Gastrocnemius medialis (tissue), 4 donors: ENCODE results near the gene ATAD3A. TPM values are rescaled to one million over a fixed set of nuclear protein-coding genes. Genes with fewer than 3 reads are reported as not detected.

ENCODE experiments used
- ATAC-seq, 2 donors: fragments of 150-250 bp; one replicate each; pipeline ENCODE4 v1.9.1; 2016
- DNase-seq, 2 donors: peaks; one replicate each; pipeline ENCODE4 v3.0.0-alpha.2; 2019
- H3K27ac ChIP-seq, 4 donors: fragments of 200-600 bp; sonication (generic); 1 replicate in 1 of 4; 2 replicates in 3 of 4; pipeline ENCODE4 v1.5.1; 2016 to 2018; ENCODE audit warnings: mild to moderate bottlenecking in 2 of 4, moderate library complexity in 1 of 4
- H3K27me3 ChIP-seq, 3 donors: fragments of 200-600 bp; sonication (generic) in 2 of 3; 1 replicate in 1 of 3; 2 replicates in 2 of 3; pipeline versions ENCODE4 v1.5.1 to v1.6.0; 2016 to 2019; ENCODE audit warnings: mild to moderate bottlenecking in 1 of 3, moderate library complexity in 1 of 3
- H3K36me3 ChIP-seq, 2 donors: fragments of 200-600 bp; sonication (generic) in 1 of 2; one replicate each; pipeline ENCODE4 v1.5.1; 2017 to 2018
- H3K4me1 ChIP-seq, 2 donors: fragments of 200-600 bp; sonication (generic) in 1 of 2; one replicate each; pipeline ENCODE4 v1.5.1; 2016 to 2017; ENCODE audit warnings: mild to moderate bottlenecking in 2 of 2
- H3K4me3 ChIP-seq, 4 donors: fragments of 200-600 bp; sonication (generic) in 3 of 4; 1 replicate in 1 of 4; 2 replicates in 3 of 4; pipeline ENCODE4 v1.5.1; 2016 to 2019; ENCODE audit warnings: mild to moderate bottlenecking in 2 of 4
- H3K9me3 ChIP-seq, 3 donors: fragments of 200-600 bp; sonication (generic) in 2 of 3; 1 replicate in 1 of 3; 2 replicates in 2 of 3; pipeline ENCODE4 v1.5.1; 2016 to 2019
- POLR2A ChIP-seq, 2 donors: fragments of 450-650 bp; IDR thresholded peaks; one replicate each; pipeline ENCODE4 v1.6.1; 2017; ENCODE audit warnings: antibody characterized with exemption in 2 of 2, mild to moderate bottlenecking in 2 of 2, moderate library complexity in 2 of 2
- in situ Hi-C, 4 donors: fragments of 200-750 bp; cut with MboI; loops; one replicate each; pipeline versions ENCODE4 v1.15.0 to v1.8.0; 2017; ENCODE audit warnings: low sequenced_read_pairs in 4 of 4
- intact Hi-C: fragments of 100-400 bp; cut with DNase I; formaldehyde crosslinking; loops from one replicate; pipeline ENCODE4 v1.15.1; 2023; ENCODE audit warnings: low total_unique reads
- total RNA-seq, 4 donors: library from RNA; depleted of rRNA; stranded (reverse); fragments of >200 nt; gene quantifications; one replicate each; pipeline versions ENCODE4 v1.1.0 to v1.2.3, GENCODE V29; 2016
- TF ChIP-seq, protein P1 (sequence below), 5 experiments: fragments of 450-650 bp in 3 of 5; fragments of 200-600 bp in 2 of 5; sonication (generic) in 2 of 5; IDR thresholded peaks in 4 of 5; conservative IDR thresholded peaks in 1 of 5; 1 replicate in 4 of 5; 2 replicates in 1 of 5; pipeline ENCODE4 v1.5.1; 2016 to 2019; ENCODE audit warnings: antibody characterized with exemption in 5 of 5, mild to moderate bottlenecking in 3 of 5, moderate library complexity in 3 of 5

The ATAD3A gene
- total RNA-seq, 4 donors from 2014 or later = 22.9 to 47.9 (median 35.6) TPM

DNA sequence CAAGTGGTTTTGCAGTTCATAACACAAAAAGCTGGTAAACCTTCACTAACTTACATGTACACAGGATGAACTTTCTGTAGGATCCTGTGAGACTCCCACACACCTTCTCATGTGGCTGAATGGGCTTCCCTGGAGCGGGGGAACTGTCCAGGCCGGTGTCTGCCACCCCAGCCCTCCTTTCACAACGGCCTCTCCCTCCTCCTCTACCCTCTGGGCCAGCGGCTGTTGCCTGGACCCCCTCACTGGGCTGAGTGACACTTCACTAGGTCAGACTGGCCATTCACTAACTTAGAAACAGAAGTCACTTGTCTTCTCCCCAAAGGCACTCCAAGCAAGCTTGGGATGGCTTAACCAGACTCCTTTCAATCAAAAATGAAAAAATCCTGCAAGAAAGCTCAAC is 46.6 kb downstream of the ATAD3A start:
- DNase-seq (no peak), ATAC-seq (no peak)
- in situ Hi-C loops = no loop called here
- Histone ChIP-seq H3K4me1 (peaks cover 22 to 25% of the 10 kb centered on the region in 2 donors), H3K27me3 (no peaks in the 10 kb centered on the region), H3K36me3 (peaks cover 0 to 36% of the 10 kb centered on the region in 2 donors), H3K9me3 (no peaks in the 10 kb centered on the region), H3K27ac (no peak overlapping the region), H3K4me3 (no peak overlapping the region)
- intact Hi-C loops = no loop called here
- TF ChIP-seq, protein P1, sequence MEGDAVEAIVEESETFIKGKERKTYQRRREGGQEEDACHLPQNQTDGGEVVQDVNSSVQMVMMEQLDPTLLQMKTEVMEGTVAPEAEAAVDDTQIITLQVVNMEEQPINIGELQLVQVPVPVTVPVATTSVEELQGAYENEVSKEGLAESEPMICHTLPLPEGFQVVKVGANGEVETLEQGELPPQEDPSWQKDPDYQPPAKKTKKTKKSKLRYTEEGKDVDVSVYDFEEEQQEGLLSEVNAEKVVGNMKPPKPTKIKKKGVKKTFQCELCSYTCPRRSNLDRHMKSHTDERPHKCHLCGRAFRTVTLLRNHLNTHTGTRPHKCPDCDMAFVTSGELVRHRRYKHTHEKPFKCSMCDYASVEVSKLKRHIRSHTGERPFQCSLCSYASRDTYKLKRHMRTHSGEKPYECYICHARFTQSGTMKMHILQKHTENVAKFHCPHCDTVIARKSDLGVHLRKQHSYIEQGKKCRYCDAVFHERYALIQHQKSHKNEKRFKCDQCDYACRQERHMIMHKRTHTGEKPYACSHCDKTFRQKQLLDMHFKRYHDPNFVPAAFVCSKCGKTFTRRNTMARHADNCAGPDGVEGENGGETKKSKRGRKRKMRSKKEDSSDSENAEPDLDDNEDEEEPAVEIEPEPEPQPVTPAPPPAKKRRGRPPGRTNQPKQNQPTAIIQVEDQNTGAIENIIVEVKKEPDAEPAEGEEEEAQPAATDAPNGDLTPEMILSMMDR (IDR thresholded peaks at IDR 0.05 in 4 of 5, conservative IDR thresholded peaks at IDR 0.05 in 1 of 5) = no peak
- no peak for TF ChIP-seq POLR2A (IDR thresholded peaks at IDR 0.05)

DNA sequence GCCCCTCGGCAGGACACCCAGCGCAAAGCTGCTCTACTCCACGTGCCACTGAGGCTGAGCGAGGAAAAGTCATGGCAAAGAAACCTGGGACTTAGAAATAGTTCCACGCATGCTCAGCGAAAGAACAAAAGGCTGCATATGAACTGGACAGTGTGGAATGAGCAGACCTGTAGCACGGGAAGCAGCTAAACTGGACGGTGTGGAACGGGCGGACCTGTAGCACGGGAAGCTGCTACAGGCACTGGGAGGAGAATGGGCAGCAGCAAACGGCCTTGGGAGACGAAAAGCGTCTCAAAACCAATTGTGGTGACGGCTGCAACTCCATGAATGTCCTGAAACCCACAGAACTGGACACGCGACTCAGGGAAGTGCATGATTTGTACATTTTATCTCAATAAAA is 47.1 kb downstream of the ATAD3A start:
- no peak for DNase-seq

DNA sequence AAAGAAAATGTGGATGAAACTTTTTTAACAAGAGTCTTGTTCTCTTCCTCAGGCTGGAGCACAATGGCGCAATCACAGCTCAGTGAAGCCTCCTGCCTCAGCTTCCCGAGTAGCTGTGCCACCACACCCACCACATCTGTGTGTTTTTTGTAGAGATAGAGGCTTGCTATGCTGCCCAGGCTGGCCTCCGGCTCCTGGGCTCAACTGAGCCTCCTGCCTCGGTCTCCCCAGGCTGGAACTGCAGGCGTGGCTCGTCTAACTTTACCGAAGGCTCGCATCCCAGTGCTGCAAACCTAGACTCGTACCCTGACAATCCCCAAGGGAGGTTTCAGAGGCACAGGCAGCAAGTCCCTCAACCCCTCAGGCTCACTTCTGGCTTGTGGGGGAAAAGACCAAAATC is 48.2 kb downstream of the ATAD3A start:
- Histone ChIP-seq H3K4me3 (no peak overlapping the region), H3K9me3 (no peaks in the 10 kb centered on the region), H3K4me1 (peaks cover 8 to 13% of the 10 kb centered on the region in 2 donors), H3K36me3 (peaks cover 3 to 47% of the 10 kb centered on the region in 2 donors), H3K27ac (no peak overlapping the region), H3K27me3 (no peaks in the 10 kb centered on the region)
- in situ Hi-C loops = no loop called here
- no peak for TF ChIP-seq POLR2A (IDR thresholded peaks at IDR 0.05)
- TF ChIP-seq, protein P1 (IDR thresholded peaks at IDR 0.05 in 4 of 5, conservative IDR thresholded peaks at IDR 0.05 in 1 of 5) = no peak
- no peak for DNase-seq
- intact Hi-C loops = no loop called here
- no peak for ATAC-seq

More for the DNA sequence above, 47.1 kb downstream of the ATAD3A start:
- Histone ChIP-seq H3K4me1 (peaks cover 19 to 20% of the 10 kb centered on the region in 2 donors), H3K9me3 (no peaks in the 10 kb centered on the region), H3K27ac (no peak overlapping the region), H3K27me3 (no peaks in the 10 kb centered on the region), H3K4me3 (no peak overlapping the region), H3K36me3 (peaks cover 0 to 41% of the 10 kb centered on the region in 2 donors)
- intact Hi-C loops = no loop called here
- TF ChIP-seq POLR2A (IDR thresholded peaks at IDR 0.05) = no peak
- TF ChIP-seq, protein P1 (IDR thresholded peaks at IDR 0.05 in 4 of 5, conservative IDR thresholded peaks at IDR 0.05 in 1 of 5) = no peak
- ATAC-seq = no peak
- in situ Hi-C loops = no loop called here

DNA sequence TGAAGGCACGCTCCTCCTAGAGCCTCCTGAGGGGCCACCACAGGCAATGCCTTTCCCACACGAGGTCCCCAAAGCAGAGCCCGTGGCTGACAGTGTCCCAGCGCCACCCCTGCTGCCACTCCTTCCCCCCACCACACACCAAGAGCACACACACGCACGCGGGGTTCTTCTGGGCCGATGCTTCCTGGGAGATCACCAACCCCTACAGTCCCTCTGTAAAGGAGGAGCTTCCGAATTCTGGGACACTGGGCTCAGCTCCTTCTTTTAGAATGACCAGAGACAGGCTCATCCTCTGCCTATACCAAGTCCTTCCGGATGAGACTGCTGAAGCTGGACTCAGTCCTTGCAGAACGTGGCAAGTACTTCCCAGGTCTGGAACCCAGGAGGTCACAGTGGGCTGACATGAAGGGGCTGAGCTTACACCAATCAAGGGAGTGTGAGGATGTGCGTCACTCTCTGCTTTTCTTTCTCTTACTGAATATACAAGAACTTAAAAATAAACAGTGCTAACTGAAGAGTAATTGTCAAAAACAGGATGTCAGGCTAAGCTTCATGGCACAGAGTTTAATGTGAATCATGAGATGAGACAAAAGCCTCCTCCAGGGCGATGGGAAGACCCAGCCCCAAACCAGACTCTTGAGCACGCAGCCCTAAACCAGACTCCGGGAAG is 50.0 kb downstream of the ATAD3A start:
- Histone ChIP-seq H3K27me3 (no peaks in the 10 kb centered on the region), H3K36me3 (peaks cover 3 to 47% of the 10 kb centered on the region in 2 donors), H3K9me3 (no peaks in the 10 kb centered on the region), H3K4me3 (no peak overlapping the region), H3K27ac (no peak overlapping the region), H3K4me1 (peaks cover 16 to 21% of the 10 kb centered on the region in 2 donors)
- no peak for DNase-seq
- in situ Hi-C loops = no loop called here
- TF ChIP-seq POLR2A (IDR thresholded peaks at IDR 0.05) = no peak
- TF ChIP-seq, protein P1 (IDR thresholded peaks at IDR 0.05 in 4 of 5, conservative IDR thresholded peaks at IDR 0.05 in 1 of 5) = no peak
- no peak for ATAC-seq
- intact Hi-C loops = no loop called here
